Measurements from ENCODE around the gene WNT2B. TPM values are rescaled to one million over a fixed set of nuclear protein-coding genes. Genes with fewer than 3 reads are reported as not detected.

The WNT2B gene
- total and polyA plus RNA-seq, 2 of the 8 experiments (the other 6 are each of a cell fraction or from before 2014, with no cell fraction given) = 0.33 to 2.0 TPM

DNA sequence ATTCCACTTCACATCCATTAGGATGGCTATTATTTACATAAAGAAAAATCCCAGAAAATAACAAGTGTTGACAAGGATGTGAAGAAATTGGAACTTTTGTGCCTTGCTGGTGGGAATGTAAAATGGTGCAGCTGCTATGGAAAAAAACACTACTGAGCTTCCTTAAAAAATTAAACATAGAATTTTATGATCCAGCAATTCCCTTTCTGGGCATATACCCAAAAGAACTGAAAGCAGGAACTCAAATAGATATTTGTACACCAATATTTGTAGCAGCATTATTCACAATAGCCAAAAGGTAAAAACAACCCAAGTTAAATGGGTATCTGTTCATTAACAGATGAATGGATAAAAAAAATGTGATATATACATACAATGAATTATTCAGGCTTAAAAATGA lies 45.6 kb downstream of the WNT2B start:
- Histone ChIP-seq H2AK5ac (ENCODE audit: low read depth, low read length) (no peak overlapping the region), H2BK15ac (ENCODE audit: low read length) (no peak overlapping the region), H3K4me3 (ENCODE audit: extremely low read depth in 1 of 4, insufficient read depth in 2 of 4, low read depth in 3 of 4, low read length in 4 of 4) (no peak overlapping the region), H3K36me3 (ENCODE audit: control insufficient read depth in 2 of 4, insufficient read depth in 4 of 4, low read length in 3 of 4) (no peaks in the 10 kb centered on the region; a peak in 1 of 8 replicates), H2BK5ac (ENCODE audit: low read depth, low read length) (no peak overlapping the region), H3K18ac (ENCODE audit: extremely low read depth, low read length) (no peak overlapping the region), H2BK12ac (ENCODE audit: low read depth, low read length) (no peak overlapping the region), H4K91ac (replicated peaks; ENCODE audit: insufficient read length, low read length) (no peak overlapping the region), H3K27me3 (replicated peaks in 1 of 4; ENCODE audit: control insufficient read depth in 3 of 4, extremely low read depth in 1 of 4, insufficient read depth in 3 of 4, low read length in 3 of 4) (no peaks in the 10 kb centered on the region), H3K4ac (replicated peaks; ENCODE audit: insufficient read length, low read depth, low read length) (no peak overlapping the region), H3K27ac (ENCODE audit: low read depth, low read length) (no peak overlapping the region), H3K23ac (ENCODE audit: insufficient read length) (no peak overlapping the region), H3K14ac (ENCODE audit: insufficient read length) (no peak overlapping the region), H3K9ac (replicated peaks in 1 of 4; ENCODE audit: extremely low read depth in 1 of 4, low read depth in 3 of 4, low read length in 3 of 4) (no peak overlapping the region), H3K56ac (replicated peaks; ENCODE audit: insufficient read length, low read depth, low read length) (no peak overlapping the region), H2AFZ (ENCODE audit: low read length) (no peak overlapping the region), H4K5ac (ENCODE audit: insufficient read length, low read depth, low read length) (no peak overlapping the region), H2BK120ac (replicated peaks; ENCODE audit: low read depth, low read length) (no peak overlapping the region), H2BK20ac (ENCODE audit: low read length) (no peak overlapping the region), H3K9me3 (ENCODE audit: insufficient read depth in 2 of 2, low read depth in 1 of 2, low read length in 1 of 2) (no peaks in the 10 kb centered on the region), H3K4me1 (replicated peaks in 1 of 4; ENCODE audit: control insufficient read depth in 3 of 4, insufficient read depth in 4 of 4, low read length in 3 of 4) (no peaks in the 10 kb centered on the region), H3K79me1 (ENCODE audit: low read depth, low read length) (no peaks in the 10 kb centered on the region), H3K79me2 (ENCODE audit: control insufficient read depth in 1 of 2, insufficient read depth in 2 of 2, low read length in 2 of 2) (no peaks in the 10 kb centered on the region), H4K8ac (ENCODE audit: extremely low read depth, insufficient read depth, low read length) (no peak overlapping the region), H3K4me2 (ENCODE audit: insufficient read depth in 1 of 2, low read depth in 2 of 2, low read length in 2 of 2) (no peak overlapping the region), H4K20me1 (replicated peaks in 1 of 2; ENCODE audit: control insufficient read depth in 1 of 2, insufficient read depth in 2 of 2, low read length in 2 of 2) (no peaks in the 10 kb centered on the region), H3K23me2 (ENCODE audit: low read depth, low read length) (no peaks in the 10 kb centered on the region)
- DNase-seq (ENCODE audit: low read depth in 1 of 2, low spot score in 2 of 2) (no peak), FAIRE-seq (no peak)
- POLR2A ChIA-PET (ENCODE audit: partially characterized antibody) = interaction anchor here (1.3 kb wide), 1 partner anchor 29 kb away, joined by 3 read pairs; no protein-coding TSS in a partner anchor
- CTCF ChIA-PET (ENCODE audit: partially characterized antibody) = interaction anchor here (1.3 kb wide), 3 partner anchors 28 to 154 kb away, joined by 3 read pairs; no protein-coding TSS in a partner anchor
- TF ChIP-seq KDM5A (IDR thresholded peaks at IDR 0.05; ENCODE audit: low read length) (no peak), RXRA (IDR thresholded peaks at IDR 0.05; ENCODE audit: insufficient read depth, low read depth, low read length) (no peak), RBBP5 (IDR thresholded peaks at IDR 0.05; ENCODE audit: borderline replicate concordance, low read depth, low read length) (no peak), KDM4A (IDR thresholded peaks at IDR 0.05; ENCODE audit: low read depth, low read length, severe bottlenecking) (no peak), EP300 (IDR thresholded peaks at IDR 0.05; ENCODE audit: borderline replicate concordance in 1 of 2, low read depth in 2 of 2, low read length in 2 of 2) (no peak), TAF1 (IDR thresholded peaks at IDR 0.05; ENCODE audit: low read depth, low read length) (no peak), NANOG (IDR thresholded peaks at IDR 0.05; ENCODE audit: insufficient read depth, low read depth, low read length, poor library complexity, severe bottlenecking) (no peak), RNF2 (IDR thresholded peaks at IDR 0.05; ENCODE audit: borderline replicate concordance, low read depth, low read length, missing control alignments, poor library complexity, severe bottlenecking) (no peak), TEAD4 (IDR thresholded peaks at IDR 0.05; ENCODE audit: low read depth, low read length) (no peak), SP4 (IDR thresholded peaks at IDR 0.05; ENCODE audit: low read length) (no peak), FOSL1 (IDR thresholded peaks at IDR 0.05; ENCODE audit: insufficient read depth, low read depth, low read length) (no peak), SP1 (IDR thresholded peaks at IDR 0.05; ENCODE audit: low read depth, low read length) (no peak), POLR2AphosphoS5 (IDR thresholded peaks at IDR 0.05; ENCODE audit: low read depth, low read length) (no peak)
- TF ChIP-seq, protein P1, sequence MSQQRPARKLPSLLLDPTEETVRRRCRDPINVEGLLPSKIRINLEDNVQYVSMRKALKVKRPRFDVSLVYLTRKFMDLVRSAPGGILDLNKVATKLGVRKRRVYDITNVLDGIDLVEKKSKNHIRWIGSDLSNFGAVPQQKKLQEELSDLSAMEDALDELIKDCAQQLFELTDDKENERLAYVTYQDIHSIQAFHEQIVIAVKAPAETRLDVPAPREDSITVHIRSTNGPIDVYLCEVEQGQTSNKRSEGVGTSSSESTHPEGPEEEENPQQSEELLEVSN (IDR thresholded peaks at IDR 0.05) = no peak
